Keratinocyte (primary cell): ENCODE measurements around the gene ASXL2. TPM values are rescaled to one million over a fixed set of nuclear protein-coding genes. Genes with fewer than 3 reads are reported as not detected.
"Not testable (repeated sequence)": the region's sequence is repeated elsewhere in the genome, so short reads cannot be mapped to it uniquely, and the experiment has no call there.

Source experiments
- DNase-seq: peaks from one replicate; pipeline ENCODE4 v3.0.0-alpha.2; 2011; ENCODE audit warnings: low read depth, missing footprints, low spot score
- FAIRE-seq: peaks from 2 replicates; lab custom pipeline; 2011; peaks lifted over from hg19 to GRCh38; lab: Jason Lieb, UNC
- H2AFZ ChIP-seq: 2 replicates; pipeline ENCODE4 v1.6.0; 2012; ENCODE audit warnings: low read length, control low read depth, inconsistent platforms; ENCODE audit not compliant: control insufficient read depth
- H3K27ac ChIP-seq: 2 replicates; pipeline ENCODE4 v1.5.1; 2011; ENCODE audit warnings: low read length; ENCODE audit not compliant: control insufficient read depth, insufficient read depth
- H3K27me3 ChIP-seq: 3 replicates; pipeline ENCODE4 v1.6.0; 2011; ENCODE audit warnings: low read length; ENCODE audit not compliant: control insufficient read depth, insufficient read depth; ENCODE audit errors: extremely low read depth
- H3K36me3 ChIP-seq, 2 experiments: 2 replicates in 1 of 2; 3 replicates in 1 of 2; pipeline ENCODE4 v1.5.1; 2011; ENCODE audit warnings: low read length in 2 of 2, mild to moderate bottlenecking in 1 of 2; ENCODE audit not compliant: control insufficient read depth in 2 of 2, insufficient read depth in 2 of 2; ENCODE audit errors: extremely low read depth in 1 of 2
- H3K4me1 ChIP-seq: 3 replicates; pipeline ENCODE4 v1.5.1; 2011; ENCODE audit warnings: low read length; ENCODE audit not compliant: control insufficient read depth, insufficient read depth; ENCODE audit errors: extremely low read depth
- H3K4me2 ChIP-seq: 3 replicates; pipeline ENCODE4 v1.6.0; 2011; ENCODE audit warnings: low read depth, low read length; ENCODE audit not compliant: control insufficient read depth, insufficient read depth; ENCODE audit errors: extremely low read depth
- H3K4me3 ChIP-seq, 3 experiments: fragments of 200-600 bp in 1 of 3; sonication (generic) in 1 of 3; 2 replicates in 2 of 3; 3 replicates in 1 of 3; pipeline ENCODE4 v1.5.1; 2011 to 2016; ENCODE audit warnings: low read length in 3 of 3, mild to moderate bottlenecking in 3 of 3, control low read depth in 2 of 3, inconsistent platforms in 1 of 3, low read depth in 1 of 3, mixed read lengths in 1 of 3, mixed run types in 1 of 3, moderate library complexity in 1 of 3; ENCODE audit not compliant: control insufficient read depth in 2 of 3, insufficient read depth in 2 of 3; ENCODE audit errors: extremely low read depth in 1 of 3
- H3K79me2 ChIP-seq: 2 replicates; pipeline ENCODE4 v1.6.0; 2012; ENCODE audit warnings: low read length; ENCODE audit not compliant: control insufficient read depth, insufficient read depth
- H3K9ac ChIP-seq: 3 replicates; pipeline ENCODE4 v1.6.0; 2011; ENCODE audit warnings: low read length; ENCODE audit not compliant: control insufficient read depth, insufficient read depth; ENCODE audit errors: extremely low read depth
- H3K9me1 ChIP-seq: 3 replicates; pipeline ENCODE4 v1.6.0; 2011; ENCODE audit warnings: low read length; ENCODE audit not compliant: control insufficient read depth, insufficient read depth; ENCODE audit errors: extremely low read depth
- H3K9me3 ChIP-seq: 2 replicates; pipeline ENCODE4 v1.5.1; 2012; ENCODE audit warnings: low read depth, low read length; ENCODE audit not compliant: control insufficient read depth
- H4K20me1 ChIP-seq: 3 replicates; pipeline ENCODE4 v1.6.0; 2011; ENCODE audit warnings: low read length; ENCODE audit not compliant: control insufficient read depth, insufficient read depth; ENCODE audit errors: extremely low read depth
- EZH2 ChIP-seq: IDR thresholded peaks from one replicate; pipeline ENCODE4 v1.6.1; 2012; ENCODE audit warnings: inconsistent platforms, mild to moderate bottlenecking, low read length, moderate library complexity
- dilution Hi-C: fragments of 300-500 bp; cut with MboI; formaldehyde crosslinking; loops from one replicate; pipeline ENCODE4 v1.7.0; 2020; ENCODE audit warnings: low sequenced_read_pairs; ENCODE audit not compliant: extremely low pct_ligation_motif_present
- polyA plus RNA-seq, 5 experiments: library from polyadenylated mRNA; depleted of rRNA in 3 of 5; stranded (reverse) in 3 of 5; stranded (forward) in 1 of 5; unstranded in 1 of 5; fragments of >200 nt; gene quantifications; 1 replicate in 1 of 5; 2 replicates in 3 of 5; 3 replicates in 1 of 5; pipeline versions ENCODE4 v1.2.1 to v1.2.3, GENCODE V29; 2011 to 2012; ENCODE audit warnings: missing spikeins in 2 of 5, low read depth in 1 of 5, low replicate concordance in 1 of 5
- TF ChIP-seq, protein P1 (sequence below), 3 experiments: IDR thresholded peaks in 1 of 3; conservative IDR thresholded peaks in 1 of 3; optimal IDR thresholded peaks in 1 of 3; 2 replicates in 2 of 3; 3 replicates in 1 of 3; pipeline versions ENCODE3 to v1.5.1; 2011; ENCODE audit warnings: low read length in 3 of 3, mild to moderate bottlenecking in 3 of 3, moderate library complexity in 2 of 3, control low read depth in 1 of 3, inconsistent platforms in 1 of 3; ENCODE audit not compliant: insufficient read depth in 2 of 3; ENCODE audit errors: extremely low read depth in 1 of 3

The ASXL2 gene
- polyA plus RNA-seq, 1 donor (not counting 4 experiments of a cell fraction or from before 2014, with no cell fraction given), result 12.5 TPM

DNA sequence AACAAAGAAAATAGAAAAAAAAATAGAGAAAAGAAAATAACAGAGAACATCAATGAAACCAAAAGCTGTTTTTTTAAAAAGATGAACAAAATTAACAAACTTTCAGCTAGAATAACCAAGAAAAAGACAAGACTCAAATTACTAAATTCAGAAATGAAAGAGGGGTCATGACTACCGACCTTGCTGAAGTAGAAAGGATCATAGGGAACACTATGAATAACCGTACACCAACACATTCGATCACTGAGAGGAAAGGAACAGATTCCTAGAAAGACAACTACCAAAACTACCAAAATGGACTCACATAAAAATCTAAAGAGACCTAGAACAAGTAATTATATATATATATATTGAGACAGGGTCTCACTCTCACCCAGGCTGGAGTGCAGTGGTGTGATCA lies 167.5 kb downstream of the ASXL2 start:
- Histone ChIP-seq H3K9me3 (no peaks in the 10 kb centered on the region), H3K27ac (no peak overlapping the region), H3K27me3 (no peaks in the 10 kb centered on the region), H3K4me2 (no peak overlapping the region), H3K4me3 (no peak overlapping the region), H4K20me1 (no peaks in the 10 kb centered on the region), H3K79me2 (no peaks in the 10 kb centered on the region), H3K9ac (no peak overlapping the region), H3K4me1 (no peaks in the 10 kb centered on the region), H3K9me1 (no peaks in the 10 kb centered on the region), H2AFZ (no peak overlapping the region), H3K36me3 (no peaks in the 10 kb centered on the region)
- FAIRE-seq (no peak), DNase-seq (no peak)
- dilution Hi-C loops, result no loop called here
- TF ChIP-seq EZH2, result no peak

DNA sequence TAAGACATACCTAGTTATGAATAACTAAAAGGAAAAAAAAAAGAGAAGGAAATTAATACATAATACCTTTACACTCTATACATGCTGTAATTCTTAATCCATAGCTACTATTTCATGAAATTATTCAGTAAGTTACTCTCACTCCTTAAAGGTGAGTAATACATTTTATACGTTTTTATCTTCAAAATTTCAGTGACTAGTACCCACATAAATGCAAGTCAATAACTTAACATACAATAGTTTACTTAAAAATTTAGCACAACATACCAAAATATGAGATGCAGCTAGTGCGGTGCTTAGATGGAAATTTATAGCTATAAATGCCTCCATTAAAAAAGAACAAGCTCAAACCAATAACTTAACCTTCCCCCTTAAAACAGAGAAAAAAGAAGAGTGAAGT lies 168.9 kb downstream of the ASXL2 start:
- Histone ChIP-seq H3K9me1 (no peaks in the 10 kb centered on the region), H3K4me1 (no peaks in the 10 kb centered on the region), H3K36me3 (no peaks in the 10 kb centered on the region), H3K79me2 (no peaks in the 10 kb centered on the region), H3K9me3 (no peaks in the 10 kb centered on the region), H3K4me2 (no peak overlapping the region), H3K4me3 (no peak overlapping the region), H3K27me3 (no peaks in the 10 kb centered on the region), H3K27ac (no peak overlapping the region), H2AFZ (no peak overlapping the region), H4K20me1 (no peaks in the 10 kb centered on the region), H3K9ac (no peak overlapping the region)
- DNase-seq, result no peak
- FAIRE-seq, result no peak
- TF ChIP-seq, protein P1, sequence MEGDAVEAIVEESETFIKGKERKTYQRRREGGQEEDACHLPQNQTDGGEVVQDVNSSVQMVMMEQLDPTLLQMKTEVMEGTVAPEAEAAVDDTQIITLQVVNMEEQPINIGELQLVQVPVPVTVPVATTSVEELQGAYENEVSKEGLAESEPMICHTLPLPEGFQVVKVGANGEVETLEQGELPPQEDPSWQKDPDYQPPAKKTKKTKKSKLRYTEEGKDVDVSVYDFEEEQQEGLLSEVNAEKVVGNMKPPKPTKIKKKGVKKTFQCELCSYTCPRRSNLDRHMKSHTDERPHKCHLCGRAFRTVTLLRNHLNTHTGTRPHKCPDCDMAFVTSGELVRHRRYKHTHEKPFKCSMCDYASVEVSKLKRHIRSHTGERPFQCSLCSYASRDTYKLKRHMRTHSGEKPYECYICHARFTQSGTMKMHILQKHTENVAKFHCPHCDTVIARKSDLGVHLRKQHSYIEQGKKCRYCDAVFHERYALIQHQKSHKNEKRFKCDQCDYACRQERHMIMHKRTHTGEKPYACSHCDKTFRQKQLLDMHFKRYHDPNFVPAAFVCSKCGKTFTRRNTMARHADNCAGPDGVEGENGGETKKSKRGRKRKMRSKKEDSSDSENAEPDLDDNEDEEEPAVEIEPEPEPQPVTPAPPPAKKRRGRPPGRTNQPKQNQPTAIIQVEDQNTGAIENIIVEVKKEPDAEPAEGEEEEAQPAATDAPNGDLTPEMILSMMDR (optimal IDR thresholded peaks at IDR 0.05 in 1 of 3, IDR thresholded peaks at IDR 0.05 in 1 of 3, conservative IDR thresholded peaks at IDR 0.05 in 1 of 3; ENCODE audit: extremely low read depth in 1 of 3, insufficient read depth in 2 of 3, low read length in 3 of 3), result no peak
- TF ChIP-seq EZH2, result no peak
- dilution Hi-C loops, result no loop called here

DNA sequence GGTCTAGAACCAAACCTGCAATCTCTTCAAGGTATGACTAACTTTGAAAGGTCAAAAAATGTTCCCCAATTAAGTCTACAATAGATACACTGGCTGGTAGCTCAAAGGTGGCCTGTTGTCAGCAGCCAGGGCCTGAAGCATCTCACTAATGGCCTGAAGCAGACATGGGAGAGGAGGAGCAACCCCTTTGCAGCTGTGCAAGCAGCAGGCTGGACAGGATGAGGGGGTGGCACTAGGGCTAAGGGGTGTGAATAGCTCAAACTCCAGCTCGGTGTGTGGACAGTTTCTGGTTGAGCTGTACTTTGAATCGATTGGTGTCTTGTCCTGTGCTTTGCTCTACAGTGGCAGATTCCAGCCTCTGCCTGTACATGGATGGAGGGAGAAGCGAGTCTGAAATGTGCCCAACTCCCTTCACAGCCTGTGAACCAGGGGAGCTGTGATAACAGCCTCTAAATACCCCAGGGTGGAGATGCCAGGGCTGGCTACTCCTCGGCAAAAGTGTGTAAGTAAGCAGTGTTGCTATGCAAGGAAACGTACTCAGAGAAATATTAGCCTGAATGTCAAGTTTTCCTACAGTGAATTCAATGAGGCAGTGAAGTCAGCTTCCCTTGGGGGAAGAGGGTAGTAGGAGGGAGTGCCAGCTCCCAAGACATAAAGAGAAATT lies 170.2 kb downstream of the ASXL2 start:
- no peaks in the 10 kb centered on the region for H3K9me1 ChIP-seq
- H3K4me2 ChIP-seq, result no peak overlapping the region
- H3K4me3 ChIP-seq, result no peak overlapping the region
- DNase-seq, result no peak
- no peak overlapping the region for H3K27ac ChIP-seq
- TF ChIP-seq, protein P1 (optimal IDR thresholded peaks at IDR 0.05 in 1 of 3, IDR thresholded peaks at IDR 0.05 in 1 of 3, conservative IDR thresholded peaks at IDR 0.05 in 1 of 3; ENCODE audit: extremely low read depth in 1 of 3, insufficient read depth in 2 of 3, low read length in 3 of 3), result no peak
- TF ChIP-seq EZH2, result no peak
- no peaks in the 10 kb centered on the region for H3K36me3 ChIP-seq
- no peaks in the 10 kb centered on the region for H3K79me2 ChIP-seq
- H3K27me3 ChIP-seq, result no peaks in the 10 kb centered on the region
- dilution Hi-C loops, result no loop called here
- no peak overlapping the region for H2AFZ ChIP-seq
- no peak overlapping the region for H3K9ac ChIP-seq
- H4K20me1 ChIP-seq, result no peaks in the 10 kb centered on the region
- FAIRE-seq, result no peak
- H3K9me3 ChIP-seq, result no peaks in the 10 kb centered on the region
- no peaks in the 10 kb centered on the region for H3K4me1 ChIP-seq

DNA sequence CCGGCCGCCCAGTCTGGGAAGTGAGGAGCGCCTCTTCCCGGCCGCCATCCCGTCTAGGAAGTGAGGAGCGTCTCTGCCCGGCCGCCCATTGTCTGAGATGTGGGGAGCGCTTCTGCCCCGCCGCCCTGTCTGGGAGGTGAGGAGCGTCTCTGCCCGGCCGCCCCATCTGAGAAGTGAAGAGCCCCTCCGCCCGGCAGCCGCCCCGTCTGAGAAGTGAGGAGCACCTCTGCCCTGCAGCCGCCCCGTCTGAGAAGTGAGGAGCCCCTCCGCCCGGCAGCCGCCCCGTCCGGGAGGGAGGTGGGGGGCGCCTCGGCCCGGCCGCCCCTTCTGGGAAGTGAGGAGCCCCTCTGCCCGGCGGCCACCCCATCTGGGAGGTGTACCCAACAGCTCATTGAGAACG lies 172.7 kb downstream of the ASXL2 start:
- H3K36me3 ChIP-seq, H3K79me2 ChIP-seq, FAIRE-seq, H4K20me1 ChIP-seq, DNase-seq, H3K4me1 ChIP-seq, H3K9me3 ChIP-seq, dilution Hi-C loops, H2AFZ ChIP-seq, H3K27me3 ChIP-seq, H3K4me3 ChIP-seq, H3K4me2 ChIP-seq, H3K9me1 ChIP-seq, H3K9ac ChIP-seq, H3K27ac ChIP-seq: not testable (repeated sequence)
